Motor neuron (in vitro differentiated cells): ENCODE results near the gene MAP1LC3B. TPM values are rescaled to one million over a fixed set of nuclear protein-coding genes. Genes with fewer than 3 reads are reported as not detected.
"Not testable (repeated sequence)": the region's sequence is repeated elsewhere in the genome, so short reads cannot be mapped to it uniquely, and the experiment has no call there.

Experiments
- ATAC-seq, 8 experiments: fragments of 200-7000 bp; cut with Tn5 transposase; replicated peaks in 6 of 8; 2 replicates each; pipeline ENCODE4 v1.8.0; 2021; ENCODE audit warnings: mild to moderate bottlenecking in 8 of 8, moderate library complexity in 8 of 8
- H3K27ac ChIP-seq, 2 donors: fragments of 250-450 bp; sonication (Bioruptor Pico); 2 replicates each; pipeline ENCODE4 v1.9.0; 2021; ENCODE audit warnings: antibody characterized with exemption in 2 of 2, mild to moderate bottlenecking in 2 of 2, moderate library complexity in 1 of 2
- H3K4me1 ChIP-seq, 2 donors: fragments of 250-450 bp; sonication (Bioruptor Pico); replicated peaks in 1 of 2; 2 replicates each; pipeline ENCODE4 v1.6.1; 2021; ENCODE audit warnings: antibody characterized with exemption in 2 of 2, mild to moderate bottlenecking in 2 of 2, moderate library complexity in 1 of 2
- H3K4me3 ChIP-seq, 5 donors: fragments of 250-450 bp; sonication (Bioruptor Pico); 2 replicates each; pipeline ENCODE4 v1.9.0; 2021; ENCODE audit warnings: antibody characterized with exemption in 5 of 5, mild to moderate bottlenecking in 5 of 5, moderate library complexity in 4 of 5
- WGBS, 10 experiments: fragments of 450-650 bp; shearing (Covaris generic); methylation state at CpG; one replicate each; pipeline ENCODE4 v1.0.0; 2022; 5-methylcytosine and 5-hydroxymethylcytosine counted together
- in situ Hi-C, 9 experiments: fragments of 400-800 bp; cut with MboI; loops; one replicate each; pipeline ENCODE4 v1.15.0; 2021; ENCODE audit warnings: low sequenced_read_pairs in 9 of 9, low pct_unique_long_range_greater_than_20kb in 2 of 9; ENCODE audit not compliant: unreplicated experiment in 9 of 9
- total RNA-seq, 8 experiments: library from RNA; unstranded; fragments of 300-600 nt; gene quantifications; 2 replicates each; pipeline versions ENCODE4 v1.2.3 to v1.2.4, GENCODE V29; 2022

MAP1LC3B gene
- total RNA-seq, 8 experiments from 2014 or later, result 44.0 to 104 (median 67.8) TPM

DNA sequence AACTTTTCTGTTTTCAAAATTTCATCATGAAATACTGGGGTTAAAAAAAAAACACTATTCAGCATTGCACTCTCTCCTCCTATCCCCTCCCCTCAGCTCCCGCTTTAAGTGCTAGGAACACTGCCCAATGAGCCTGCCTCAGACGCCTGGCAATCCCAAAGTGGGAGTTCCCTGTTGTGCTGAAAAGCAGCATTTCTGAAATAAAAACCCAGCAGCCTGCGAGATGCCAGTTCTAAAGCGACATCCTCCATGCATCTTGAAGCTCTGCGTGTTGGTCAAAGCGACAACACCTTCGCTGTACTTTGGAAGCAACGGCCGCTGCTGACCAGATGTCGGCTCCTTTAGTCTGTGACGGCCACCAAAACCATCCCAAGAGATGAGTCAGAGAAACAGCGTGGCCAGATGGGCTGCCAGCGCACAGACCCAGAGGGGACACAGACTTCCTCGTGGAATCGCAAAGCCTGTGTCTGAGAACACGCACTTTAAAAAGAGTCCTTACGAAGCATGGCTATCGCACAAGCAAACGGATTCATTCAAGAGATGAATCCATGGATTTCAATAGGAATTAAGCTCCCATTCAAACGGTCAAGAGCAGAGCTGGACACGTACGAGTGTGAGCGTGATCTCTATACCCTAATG lies 41.3 kb upstream of the MAP1LC3B start:
- in situ Hi-C loops, result no loop called here
- Histone ChIP-seq H3K4me3 (no peak overlapping the region), H3K4me1 (peaks cover 9 to 12% of the 10 kb centered on the region in 2 donors), H3K27ac (no peak overlapping the region)
- peak in 7 of 8 experiments; percentile 45 to 88 (median 80) for ATAC-seq
- WGBS, 10 experiments, result 0 to 100% (median 70%) methylated on average over 1 to 18 of the region's 23 CpGs; no CpG with 5 or more reads in 1 of the 10 experiments

DNA sequence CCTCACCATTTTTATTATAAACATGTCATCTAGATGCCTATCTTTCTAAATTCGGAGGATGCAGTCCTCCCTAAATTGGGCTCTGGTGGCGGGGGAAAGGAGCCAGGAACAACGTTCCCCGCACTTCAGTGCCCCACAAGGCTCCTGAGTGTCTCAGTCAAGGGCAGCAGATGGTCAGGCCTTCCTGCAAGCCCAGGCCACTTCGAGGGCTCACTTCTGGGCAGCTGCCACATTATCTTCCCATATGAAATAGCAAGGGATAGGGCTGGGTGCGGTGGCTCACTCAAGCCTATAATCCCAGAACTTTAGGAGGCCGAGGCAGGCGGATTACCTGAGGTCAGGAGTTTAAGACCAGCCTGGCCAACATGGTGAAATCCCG lies 40.8 kb upstream of the MAP1LC3B start:
- in situ Hi-C loops, result no loop called here
- H3K4me1 ChIP-seq, result peaks cover 9 to 18% of the 10 kb centered on the region in 2 donors
- H3K27ac ChIP-seq, result no peak overlapping the region
- H3K4me3 ChIP-seq, result no peak overlapping the region
- peak in 6 of 8 experiments; percentile 8 to 33 (median 18) for ATAC-seq
- 0 to 100% (median 56%) methylated on average over 1 to 8 of the region's 9 CpGs; no CpG with 5 or more reads in 5 of the 10 experiments for WGBS, 10 experiments

GRCh38 chr16:87352818-87353217 lies 39.3 kb upstream of the MAP1LC3B start:
- Histone ChIP-seq H3K27ac (no peak overlapping the region), H3K4me1 (peaks cover 9 to 22% of the 10 kb centered on the region in 2 donors), H3K4me3 (no peak overlapping the region)
- in situ Hi-C loops, result no loop called here
- 87 to 100% (median 90%) methylated on average over 1 to 8 of the region's 15 CpGs; no CpG with 5 or more reads in 5 of the 10 experiments for WGBS, 10 experiments
- ATAC-seq, result no peak

DNA sequence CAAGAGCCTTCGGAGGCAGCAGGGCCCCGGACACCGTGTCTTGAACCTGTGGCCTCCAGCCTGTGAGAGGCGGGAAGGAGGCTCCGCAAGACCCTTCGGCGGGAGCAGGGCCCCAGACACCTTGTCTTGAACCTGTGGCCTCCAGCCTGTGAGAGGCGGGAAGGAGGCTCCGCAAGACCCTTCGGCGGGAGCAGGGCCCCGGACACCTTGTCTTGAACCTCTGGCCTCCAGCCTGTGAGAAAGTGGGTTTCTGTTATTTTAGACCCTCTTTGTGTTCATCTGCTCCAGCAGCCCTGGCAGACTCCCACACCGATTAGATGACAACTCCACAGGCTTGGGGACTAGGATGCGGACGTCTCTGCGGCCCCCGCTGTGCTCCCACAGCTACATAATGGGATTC lies 38.5 kb upstream of the MAP1LC3B start:
- H3K27ac ChIP-seq, result no peak overlapping the region
- H3K4me3 ChIP-seq, result no peak overlapping the region
- H3K4me1 ChIP-seq, result peaks cover 9 to 22% of the 10 kb centered on the region in 2 donors
- WGBS, 10 experiments, result 88 to 100% (median 92%) methylated on average over 1 to 9 of the region's 17 CpGs; no CpG with 5 or more reads in 3 of the 10 experiments
- no peak for ATAC-seq
- in situ Hi-C loops, result no loop called here

GRCh38 chr16:87356491-87356853 lies 35.7 kb upstream of the MAP1LC3B start:
- H3K4me3 ChIP-seq, result no peak overlapping the region
- ATAC-seq, result peak in 4 of 8 experiments; percentile 22 to 41 (median 32)
- in situ Hi-C loops, result no loop called here
- 82 to 100% methylated on average over 1 to 5 of the region's 8 CpGs; no CpG with 5 or more reads in 8 of the 10 experiments for WGBS, 10 experiments
- H3K4me1 ChIP-seq, result peaks cover 6 to 14% of the 10 kb centered on the region in 2 donors
- no peak overlapping the region for H3K27ac ChIP-seq

GRCh38 chr16:87358250-87358649 lies 33.9 kb upstream of the MAP1LC3B start:
- Histone ChIP-seq H3K4me1 (peaks cover 0 to 14% of the 10 kb centered on the region in 2 donors), H3K4me3 (no peak overlapping the region), H3K27ac (no peak overlapping the region)
- ATAC-seq, result no peak
- WGBS, 10 experiments, result 88 to 100% (median 92%) methylated on average over 2 to 10 of the region's 17 CpGs; no CpG with 5 or more reads in 3 of the 10 experiments
- in situ Hi-C loops, result no loop called here

DNA sequence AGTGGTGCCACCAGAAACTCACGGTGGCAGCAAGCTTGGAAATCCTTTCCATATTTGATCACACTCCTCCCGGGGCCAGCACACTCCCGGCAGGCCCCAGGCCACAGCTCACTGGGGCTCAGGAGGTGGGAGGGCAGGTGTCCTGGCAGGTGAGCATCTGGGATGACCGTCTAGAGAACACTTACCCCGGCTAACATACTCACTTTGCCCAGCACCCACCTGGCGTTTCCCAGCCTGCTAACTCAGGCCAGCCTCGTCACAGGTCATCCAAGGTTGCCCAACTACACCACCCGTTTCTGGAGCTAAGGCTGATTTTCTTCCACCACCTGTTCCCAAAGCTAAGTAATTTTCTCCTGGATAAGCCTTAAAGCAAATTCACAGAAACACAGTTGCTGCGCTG lies 33.4 kb upstream of the MAP1LC3B start:
- 83 to 100% (median 89%) methylated on average over 1 to 6 of the region's 9 CpGs; no CpG with 5 or more reads in 3 of the 10 experiments for whole genome bisulfite sequencing, 10 experiments
- ATAC-seq, result no peak
- H3K4me3 ChIP-seq, result no peak overlapping the region
- peaks cover 4 to 18% of the 10 kb centered on the region in 2 donors for H3K4me1 ChIP-seq
- in situ Hi-C loops, result no loop called here
- H3K27ac ChIP-seq, result no peak overlapping the region

DNA sequence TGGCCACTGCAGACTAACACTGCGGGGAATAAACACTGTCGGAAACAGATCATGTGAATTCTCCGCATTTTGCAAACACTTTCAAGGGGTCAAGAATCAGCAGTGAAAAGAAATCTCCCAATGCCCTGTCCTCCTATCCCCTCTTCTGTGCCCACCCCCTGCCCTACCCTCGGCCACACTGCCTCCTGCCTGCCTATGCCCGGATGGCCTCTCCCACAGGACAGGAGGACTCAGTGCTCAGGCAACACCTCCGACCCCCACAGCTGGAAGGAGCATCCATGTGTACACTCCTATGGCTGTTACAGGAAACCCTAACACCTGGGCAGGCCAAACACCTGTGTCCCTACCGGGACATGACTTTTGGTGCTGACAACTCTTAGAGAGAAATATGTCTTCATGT lies 33.0 kb upstream of the MAP1LC3B start:
- ATAC-seq, result no peak
- in situ Hi-C loops, result no loop called here
- no peak overlapping the region for H3K4me3 ChIP-seq
- H3K27ac ChIP-seq, result no peak overlapping the region
- 41 to 100% (median 87%) methylated on average over 1 to 4 of the region's 7 CpGs; no CpG with 5 or more reads in 3 of the 10 experiments for WGBS, 10 experiments
- H3K4me1 ChIP-seq, result peaks cover 8 to 22% of the 10 kb centered on the region in 2 donors

DNA sequence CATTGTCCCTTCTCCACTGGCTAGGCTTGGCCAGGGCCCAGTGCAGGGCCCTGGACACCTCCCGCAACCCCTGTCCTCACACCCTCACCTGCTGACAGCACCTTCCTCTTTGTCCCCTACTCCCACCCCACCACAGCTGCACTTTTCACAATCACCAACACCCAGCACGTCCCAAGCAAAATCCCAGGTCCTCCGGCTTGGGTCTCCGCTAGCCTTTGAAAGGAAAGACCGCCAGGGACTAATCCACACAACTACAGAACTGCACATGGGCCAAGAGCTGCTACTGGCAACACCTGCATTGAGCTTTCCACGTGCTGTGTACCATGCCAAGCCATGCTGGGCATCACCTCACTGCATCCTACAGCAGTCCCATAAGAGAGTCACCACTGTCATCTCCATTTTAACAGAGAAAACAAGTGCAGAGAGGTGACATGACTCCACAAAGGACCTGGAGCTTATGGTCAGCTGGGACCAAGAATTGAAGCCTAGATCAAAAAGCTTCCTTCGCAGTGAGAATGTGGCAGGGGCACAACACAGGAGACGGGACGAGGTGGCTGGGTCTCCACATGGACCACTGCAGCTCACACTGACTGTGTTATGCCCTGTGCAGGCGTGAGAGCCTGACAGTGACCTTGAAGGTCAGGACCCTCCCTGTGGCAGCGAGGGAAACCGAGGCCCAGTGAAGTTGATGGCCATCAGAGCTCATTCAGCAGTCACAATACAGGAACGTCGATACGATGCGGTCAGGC lies 31.1 kb upstream of the MAP1LC3B start:
- in situ Hi-C loops, result no loop called here
- 88 to 100% (median 97%) methylated on average over 1 to 7 of the region's 16 CpGs; no CpG with 5 or more reads in 3 of the 10 experiments for WGBS, 10 experiments
- Histone ChIP-seq H3K4me1 (peaks cover 11 to 20% of the 10 kb centered on the region in 2 donors), H3K27ac (no peak overlapping the region), H3K4me3 (no peak overlapping the region)
- no peak for ATAC-seq

GRCh38 chr16:87361916-87362619 lies 30.1 kb upstream of the MAP1LC3B start:
- in situ Hi-C loops, result no loop called here
- no peak for ATAC-seq
- no peak overlapping the region for H3K4me3 ChIP-seq
- no peak overlapping the region for H3K27ac ChIP-seq
- 83 to 100% (median 96%) methylated on average over 1 to 6 of the region's 8 CpGs; no CpG with 5 or more reads in 2 of the 10 experiments for WGBS, 10 experiments
- peaks cover 13% of the 10 kb centered on the region in 2 donors for H3K4me1 ChIP-seq

DNA sequence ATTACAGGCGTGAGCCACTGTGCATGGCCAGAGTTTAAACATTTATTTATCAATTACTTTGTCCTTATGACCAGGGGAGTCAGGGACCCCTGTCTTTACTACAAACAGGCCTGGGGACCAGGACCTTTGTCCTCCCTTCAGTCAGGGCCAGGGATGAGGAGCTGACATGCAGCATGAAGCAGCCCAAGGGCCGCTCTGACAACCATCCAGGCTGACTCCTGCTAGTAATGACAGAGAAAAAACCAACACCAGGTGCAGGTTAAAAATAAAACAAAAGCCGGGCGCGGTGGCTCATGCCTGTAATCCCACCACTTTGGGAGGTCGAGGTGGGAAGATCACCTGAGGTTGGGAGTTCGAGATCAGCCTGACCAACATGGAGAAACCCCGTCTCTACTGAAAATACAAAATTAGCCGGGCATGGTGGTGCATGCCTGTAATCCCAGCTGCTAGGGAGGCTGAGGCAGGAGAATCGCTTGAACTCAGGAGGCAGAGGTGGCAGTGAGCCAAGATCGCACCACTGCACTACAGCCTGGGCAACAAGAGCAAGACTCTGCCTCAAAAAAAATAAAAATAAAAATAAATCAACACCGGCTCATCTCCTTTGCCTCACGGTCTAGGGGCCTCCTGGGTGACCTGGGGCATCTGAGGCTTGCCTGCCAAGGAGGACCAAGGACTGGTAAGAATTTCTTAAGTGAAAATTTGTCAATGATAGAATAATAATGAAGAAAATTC lies 29.1 kb upstream of the MAP1LC3B start:
- ATAC-seq, H3K4me3 ChIP-seq, H3K27ac ChIP-seq, in situ Hi-C loops: not testable (repeated sequence)
- peaks cover 18 to 22% of the 10 kb centered on the region in 2 donors for H3K4me1 ChIP-seq
- 89 to 100% (median 94%) methylated on average over 2 to 8 of the region's 13 CpGs; no CpG with 5 or more reads in 3 of the 10 experiments for WGBS, 10 experiments

- WGBS, 10 experiments, result 10 to 63% (median 55%) methylated on average over 2 to 6 of the region's 17 CpGs; no CpG with 5 or more reads in 4 of the 10 experiments
These were observed 28.2 kb upstream of the MAP1LC3B start for GRCh38 chr16:87363771-87364455.

More at GRCh38 chr16:87363771-87364455, 28.2 kb upstream of the MAP1LC3B start:
- ATAC-seq, result peak in 7 of 8 experiments; percentile 27 to 86 (median 73)
- Histone ChIP-seq H3K27ac (peak overlapping the region; percentile 29 to 62), H3K4me1 (peaks cover 26 to 28% of the 10 kb centered on the region in 2 donors), H3K4me3 (no peak overlapping the region)
- in situ Hi-C loops, result no loop called here
